Measurements from ENCODE around the gene KCNC3. TPM values are rescaled to one million over a fixed set of nuclear protein-coding genes. Genes with fewer than 3 reads are reported as not detected.

Gene KCNC3
- total RNA-seq, 1 experiment from 2014 or later = not detected

GRCh38 chr19:50311723-50312635 is 17.2 kb downstream of the KCNC3 start:
- no peak for DNase-seq (ENCODE audit: low read depth)

- DNase-seq (ENCODE audit: low read depth) = no peak
Observed at GRCh38 chr19:50310759-50311465, 18.3 kb downstream of the KCNC3 start.

- no peak for DNase-seq (ENCODE audit: low read depth)
Observed at GRCh38 chr19:50309396-50310125, 19.6 kb downstream of the KCNC3 start.

DNA sequence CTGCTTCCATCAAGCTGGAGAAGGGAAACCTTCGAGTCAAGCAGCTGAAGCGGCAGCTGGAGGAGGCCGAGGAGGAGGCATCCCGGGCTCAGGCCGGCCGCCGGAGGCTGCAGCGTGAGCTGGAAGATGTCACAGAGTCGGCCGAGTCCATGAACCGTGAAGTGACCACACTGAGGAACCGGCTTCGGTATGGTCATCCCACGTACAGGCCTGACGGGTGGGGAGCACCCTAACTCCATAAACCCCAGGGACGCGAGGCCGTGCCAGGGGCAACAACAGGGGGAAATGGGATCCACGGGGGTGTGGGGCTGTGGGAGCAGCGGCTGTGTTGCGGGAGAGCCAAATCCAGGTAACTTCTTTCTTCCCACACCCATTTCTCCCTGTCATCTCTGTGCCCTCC is 20.2 kb downstream of the KCNC3 start:
- DNase-seq (ENCODE audit: low read depth) = no peak

DNA sequence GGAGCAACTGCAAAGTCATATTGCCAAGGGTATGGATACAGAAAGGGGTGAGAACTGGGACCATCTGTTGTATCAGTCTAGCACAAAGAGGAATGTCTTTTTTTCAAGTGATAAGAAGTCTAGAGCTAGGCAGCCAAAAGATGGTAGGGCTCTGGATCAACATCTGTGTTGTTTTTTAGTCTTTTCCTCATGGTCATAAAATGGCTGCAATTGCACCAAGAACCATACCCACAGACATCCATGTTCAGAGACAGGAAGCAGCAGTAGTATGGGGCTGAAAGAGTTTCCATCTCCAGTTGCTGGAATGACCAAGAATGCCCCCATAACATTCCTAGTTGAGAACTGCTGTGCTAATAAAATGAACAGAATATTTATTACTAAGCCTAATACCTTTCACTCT is 25.6 kb downstream of the KCNC3 start:
- no peak for DNase-seq (ENCODE audit: low read depth)

DNA sequence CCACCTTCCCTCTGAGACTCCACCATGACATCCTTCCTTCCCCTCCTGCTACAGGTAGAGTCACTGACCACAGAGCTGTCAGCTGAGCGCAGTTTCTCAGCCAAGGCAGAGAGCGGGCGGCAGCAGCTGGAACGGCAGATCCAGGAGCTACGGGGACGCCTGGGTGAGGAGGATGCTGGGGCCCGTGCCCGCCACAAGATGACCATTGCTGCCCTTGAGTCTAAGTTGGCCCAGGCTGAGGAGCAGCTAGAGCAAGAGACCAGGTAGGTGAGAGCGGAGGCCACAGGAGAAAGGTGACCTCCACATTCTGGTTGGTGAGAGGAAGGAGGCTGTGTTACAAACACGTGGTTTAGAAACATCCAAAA is 27.6 kb downstream of the KCNC3 start:
- DNase-seq (ENCODE audit: low read depth) = no peak

DNA sequence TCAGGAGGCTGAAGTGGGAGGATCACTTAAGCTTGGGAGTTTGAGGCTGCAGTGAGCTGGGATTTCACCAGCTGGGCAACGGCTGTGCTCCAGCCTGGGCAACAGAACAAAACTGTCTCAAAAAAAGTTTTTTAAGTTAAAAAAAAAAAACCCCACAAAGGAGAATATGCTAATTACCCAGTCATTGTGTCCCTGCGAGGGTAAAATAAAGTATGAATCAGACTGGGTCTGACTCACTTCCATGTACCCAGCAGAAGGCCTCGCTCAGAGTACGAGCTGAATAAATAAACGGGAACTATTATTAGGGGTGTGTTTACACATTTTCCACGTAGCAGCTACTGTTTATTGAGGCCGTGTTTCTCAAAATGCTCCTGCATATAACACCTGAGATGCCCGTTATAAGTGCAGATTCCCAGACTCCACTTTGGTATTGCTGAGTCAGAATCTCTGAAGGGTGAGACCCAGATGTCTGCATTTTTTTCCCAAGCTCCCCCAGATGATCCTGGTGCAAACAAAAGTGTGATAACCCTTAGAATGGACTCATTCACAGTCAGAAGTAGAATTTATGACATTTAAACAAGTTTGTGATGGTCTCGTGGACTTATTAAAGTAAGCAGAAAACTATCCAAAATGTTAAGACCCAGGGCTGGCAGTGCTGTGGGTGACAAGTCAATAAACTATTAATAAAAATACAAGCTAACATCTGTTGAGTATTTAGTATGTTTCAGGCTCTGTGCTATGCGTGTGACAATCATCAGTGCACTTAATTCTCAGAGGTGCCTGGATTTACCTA is 28.2 kb downstream of the KCNC3 start:
- DNase-seq (ENCODE audit: low read depth) = peak; percentile 83

DNA sequence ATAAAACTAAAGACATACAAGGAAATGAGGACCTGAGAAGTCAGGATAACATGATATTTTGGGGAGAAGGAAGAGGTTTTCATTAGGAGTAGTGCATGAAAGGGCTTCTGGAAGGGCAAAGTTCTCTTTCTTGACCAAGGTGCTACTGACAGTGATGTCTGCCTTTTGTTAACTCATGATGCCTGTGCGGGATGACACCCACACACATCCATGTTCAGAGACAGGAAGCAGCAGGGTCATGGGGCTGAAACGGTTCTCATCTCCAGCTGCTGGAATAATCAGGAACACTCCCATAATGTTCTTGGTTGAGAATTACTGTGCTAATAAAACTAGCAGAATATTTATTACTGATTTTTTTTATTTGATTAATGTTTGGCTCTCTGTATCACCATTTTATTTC is 29.1 kb downstream of the KCNC3 start:
- DNase-seq (ENCODE audit: low read depth) = no peak

- DNase-seq (ENCODE audit: low read depth) = no peak
Observed at GRCh38 chr19:50293263-50294004, 35.7 kb downstream of the KCNC3 start.

DNA sequence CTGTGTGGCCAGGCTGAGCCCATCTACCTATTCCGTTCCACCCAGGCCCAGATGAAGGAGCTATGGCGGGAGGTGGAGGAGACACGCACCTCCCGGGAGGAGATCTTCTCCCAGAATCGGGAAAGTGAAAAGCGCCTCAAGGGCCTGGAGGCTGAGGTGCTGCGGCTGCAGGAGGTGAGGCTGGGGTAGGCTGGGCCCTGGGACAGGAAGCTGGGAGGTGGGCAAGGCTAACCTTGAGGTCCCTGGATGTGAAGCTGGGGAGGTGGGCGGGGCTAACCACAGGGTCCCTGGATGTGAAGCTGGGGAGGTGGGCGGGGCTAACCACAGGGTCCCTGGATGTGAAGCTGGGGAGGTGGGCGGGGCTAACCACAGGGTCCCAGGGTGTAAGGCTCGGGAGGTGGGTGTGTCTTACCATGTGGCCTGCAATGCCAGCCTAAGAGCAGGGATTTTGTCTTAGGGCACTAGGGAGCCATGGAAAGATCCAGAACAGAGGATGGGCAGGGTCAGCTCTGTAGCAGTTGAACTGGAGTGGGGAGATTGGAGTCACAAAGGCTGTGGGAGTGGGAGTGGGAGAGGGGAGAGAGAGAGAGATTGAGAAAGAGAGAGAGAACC is 36.9 kb downstream of the KCNC3 start:
- DNase-seq (ENCODE audit: low read depth) = no peak

DNA sequence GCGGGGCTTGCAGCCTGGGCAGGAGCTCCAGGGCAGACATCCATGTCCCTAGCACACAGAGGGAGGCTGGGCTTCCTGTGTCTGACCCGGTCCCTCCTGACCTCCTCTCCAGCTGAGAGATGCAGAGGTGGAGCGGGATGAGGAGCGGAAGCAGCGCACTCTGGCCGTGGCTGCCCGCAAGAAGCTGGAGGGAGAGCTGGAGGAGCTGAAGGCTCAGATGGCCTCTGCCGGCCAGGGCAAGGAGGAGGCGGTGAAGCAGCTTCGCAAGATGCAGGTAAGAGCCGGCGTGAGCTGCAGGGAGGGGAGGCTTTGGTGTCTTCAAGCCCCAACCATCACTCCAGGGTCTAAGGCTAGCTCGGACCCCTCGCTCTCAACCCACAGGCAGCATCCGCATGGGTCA is 38.4 kb downstream of the KCNC3 start:
- no peak for DNase-seq (ENCODE audit: low read depth)

DNA sequence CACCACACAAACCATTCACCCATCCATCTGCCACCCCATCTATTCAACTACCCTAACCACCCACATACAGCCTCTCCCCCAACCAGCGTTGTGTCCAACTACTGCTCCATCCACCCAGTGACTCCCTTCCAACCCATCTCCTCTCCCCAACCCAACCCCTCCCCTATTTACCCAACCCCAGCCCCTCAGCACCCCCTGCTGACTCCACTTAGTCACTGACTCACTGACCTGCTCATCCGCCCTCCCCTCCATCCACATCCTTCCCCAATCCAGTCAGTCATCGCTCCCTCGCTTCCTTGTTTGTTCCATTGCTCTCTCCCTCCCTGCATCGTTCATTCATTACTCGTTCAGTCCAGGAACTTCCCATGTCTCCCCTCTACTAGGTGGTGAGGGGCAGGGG is 39.2 kb downstream of the KCNC3 start:
- no peak for DNase-seq (ENCODE audit: low read depth)

- DNase-seq (ENCODE audit: low read depth) = no peak
Observed at GRCh38 chr19:50288954-50289353, 40.2 kb downstream of the KCNC3 start.

DNA sequence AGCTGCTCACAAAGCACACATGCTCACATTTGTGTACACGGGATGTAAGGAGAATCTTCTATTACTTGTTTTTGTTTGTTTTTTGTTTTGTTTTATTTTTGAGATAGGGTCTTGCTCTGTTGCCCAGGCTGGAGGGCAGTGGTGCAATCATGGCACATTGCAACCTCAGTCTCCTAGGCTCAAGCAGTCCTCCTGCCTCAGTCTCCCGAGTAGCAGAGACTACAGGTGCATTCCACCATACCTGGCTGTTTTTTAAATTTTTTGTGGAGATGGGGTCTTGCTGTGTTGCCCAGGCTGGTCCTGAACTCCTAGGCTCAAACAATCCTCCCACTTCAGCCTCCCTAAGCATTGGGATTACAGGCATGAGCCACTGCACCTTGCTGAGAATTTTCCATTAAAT is 41.8 kb downstream of the KCNC3 start:
- DNase-seq (ENCODE audit: low read depth) = no peak

DNA sequence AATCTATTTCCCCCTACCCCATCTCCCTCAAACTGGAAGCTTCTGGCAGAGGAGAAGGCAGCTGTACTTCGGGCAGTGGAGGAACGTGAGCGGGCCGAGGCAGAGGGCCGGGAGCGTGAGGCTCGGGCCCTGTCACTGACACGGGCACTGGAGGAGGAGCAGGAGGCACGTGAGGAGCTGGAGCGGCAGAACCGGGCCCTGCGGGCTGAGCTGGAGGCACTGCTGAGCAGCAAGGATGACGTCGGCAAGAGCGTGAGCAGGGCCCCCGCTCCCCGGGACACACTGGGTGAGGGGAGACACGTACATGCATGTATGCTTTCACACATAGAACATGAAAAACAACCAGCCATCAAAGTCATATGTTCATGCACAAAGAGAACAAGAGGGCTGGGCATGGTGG is 42.7 kb downstream of the KCNC3 start:
- no peak for DNase-seq (ENCODE audit: low read depth)

DNA sequence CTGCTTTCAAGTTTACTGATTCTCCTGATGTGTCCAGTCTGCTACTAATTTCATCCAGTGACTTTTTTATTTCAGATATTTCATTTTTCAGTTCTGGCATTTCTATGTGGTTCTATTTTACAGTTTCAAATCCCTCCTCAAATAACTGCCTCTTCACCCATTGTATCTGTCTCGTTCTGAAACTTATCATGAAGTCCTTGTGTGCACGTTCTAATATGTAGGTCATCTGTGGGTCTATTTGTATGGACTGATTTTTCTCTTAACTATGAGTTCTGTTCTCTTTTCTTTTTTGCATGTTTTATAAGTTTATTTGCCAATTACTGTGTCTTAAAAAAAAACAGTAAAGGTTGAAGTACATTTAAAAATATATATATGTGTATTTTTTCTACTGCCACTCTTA is 43.3 kb downstream of the KCNC3 start:
- DNase-seq (ENCODE audit: low read depth) = no peak

- DNase-seq (ENCODE audit: low read depth) = no peak
Observed at GRCh38 chr19:50281491-50281890, 47.7 kb downstream of the KCNC3 start.

DNA sequence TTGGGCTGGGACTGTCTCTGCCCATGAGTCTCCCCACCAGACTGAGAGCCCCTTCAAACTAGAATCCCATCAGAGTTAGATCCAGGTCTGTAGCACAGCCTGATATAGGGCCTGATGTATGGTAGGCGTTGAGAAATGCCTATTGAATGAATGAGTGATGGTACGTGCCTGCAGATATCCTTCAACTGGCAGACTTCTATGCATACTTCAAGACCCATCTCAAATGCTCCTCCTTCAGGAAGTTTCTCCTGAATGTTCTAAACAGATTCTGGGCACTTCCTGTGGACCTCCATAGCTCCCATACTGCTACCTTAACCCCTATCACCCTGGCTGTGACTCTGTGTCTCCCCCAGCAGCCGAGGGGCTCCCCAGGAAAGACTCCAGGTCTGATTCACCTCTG is 48.2 kb downstream of the KCNC3 start:
- DNase-seq (ENCODE audit: low read depth) = no peak

- DNase-seq (ENCODE audit: low read depth) = no peak
Observed at GRCh38 chr19:50280074-50280473, 49.1 kb downstream of the KCNC3 start.

- no peak for DNase-seq (ENCODE audit: low read depth)
Observed at GRCh38 chr19:50277966-50278580, 51.1 kb downstream of the KCNC3 start.
